Testis (tissue), 3 donors: Measurements from ENCODE around the gene CFAP77. TPM values are rescaled to one million over a fixed set of nuclear protein-coding genes. Genes with fewer than 3 reads are reported as not detected.

Experiments used
- DNase-seq: peaks from one replicate; pipeline ENCODE4 v3.0.0-alpha.2; 2019
- H3K27ac ChIP-seq, 2 donors: fragments of 200-600 bp; sonication (generic); one replicate each; pipeline ENCODE4 v1.5.1; 2019
- H3K27me3 ChIP-seq: fragments of 200-600 bp; sonication (generic); one replicate; pipeline ENCODE4 v1.5.1; 2019
- H3K36me3 ChIP-seq: fragments of 200-600 bp; sonication (generic); one replicate; pipeline ENCODE4 v1.5.1; 2017; ENCODE audit warnings: low read depth; ENCODE audit errors: missing control alignments
- H3K4me1 ChIP-seq: fragments of 200-600 bp; sonication (generic); one replicate; pipeline ENCODE4 v1.5.1; 2019
- H3K4me3 ChIP-seq, 2 donors: fragments of 200-600 bp; sonication (generic); one replicate each; pipeline ENCODE4 v1.5.1; 2017 to 2019
- H3K9me3 ChIP-seq: fragments of 200-600 bp; sonication (generic); one replicate; pipeline ENCODE4 v1.5.1; 2017
- CTCF ChIP-seq, 3 experiments: fragments of 450-650 bp in 2 of 3; fragments of 200-600 bp in 1 of 3; sonication (generic) in 1 of 3; IDR thresholded peaks; one replicate each; pipeline ENCODE4 v1.5.1; 2016 to 2019; ENCODE audit warnings: antibody characterized with exemption in 3 of 3, mild to moderate bottlenecking in 2 of 3, moderate library complexity in 1 of 3
- POLR2A ChIP-seq: fragments of 450-650 bp; IDR thresholded peaks from one replicate; pipeline ENCODE4 v1.6.1; 2017; ENCODE audit warnings: antibody characterized with exemption, mild to moderate bottlenecking, moderate library complexity
- WGBS, 2 donors: methylation state at CpG; one replicate each; pipeline ENCODE4 v1.1.5; 2018; 5-methylcytosine and 5-hydroxymethylcytosine counted together
- intact Hi-C: fragments of 100-400 bp; cut with DNase I; formaldehyde crosslinking; loops from one replicate; pipeline ENCODE4 v1.15.1; 2023; ENCODE audit warnings: low total_unique reads
- polyA plus RNA-seq: library from polyadenylated mRNA; stranded (reverse); fragments of 350-450 nt; fragmentation: Illumina TruSeq; extraction: RNeasy Lipid Tissue Mini Kit (QIAGEN cat#74804); gene quantifications from one replicate; pipeline ENCODE4 v1.2.3, GENCODE V29; 2014; ENCODE audit warnings: low read depth, low replicate concordance; ENCODE audit not compliant: insufficient read depth
- total RNA-seq, 2 donors: library from RNA; depleted of rRNA; stranded (reverse); fragments of >200 nt; gene quantifications; one replicate each; pipeline ENCODE4 v1.2.3, GENCODE V29; 2016

The CFAP77 gene
- total and polyA plus RNA-seq, 3 donors from 2014 or later = 13.6 to 36.2 (median 20.9) TPM

GRCh38 chr9:132609829-132610228 lies 199.8 kb downstream of the CFAP77 start:
- Histone ChIP-seq H3K4me1 (no peaks in the 10 kb centered on the region), H3K9me3 (no peaks in the 10 kb centered on the region), H3K36me3 (no peaks in the 10 kb centered on the region), H3K4me3 (no peak overlapping the region), H3K27me3 (no peaks in the 10 kb centered on the region), H3K27ac (no peak overlapping the region)
- TF ChIP-seq CTCF (IDR thresholded peaks at IDR 0.05) (no peak), POLR2A (no peak)
- DNase-seq = no peak
- intact Hi-C loops = no loop called here
- WGBS, 2 donors = 82% methylated on average over 6 to 7 of the region's 7 CpGs

- no peaks in the 10 kb centered on the region for H3K27me3 ChIP-seq
Measured at GRCh38 chr9:132610661-132611060, 200.7 kb downstream of the CFAP77 start.

GRCh38 chr9:132614324-132614723 lies 204.3 kb downstream of the CFAP77 start:
- intact Hi-C loops = no loop called here
- WGBS, 2 donors = 79 to 85% methylated on average over 6 of the region's 6 CpGs
- Histone ChIP-seq H3K4me1 (no peaks in the 10 kb centered on the region), H3K27ac (no peak overlapping the region), H3K9me3 (no peaks in the 10 kb centered on the region), H3K36me3 (no peaks in the 10 kb centered on the region), H3K27me3 (no peaks in the 10 kb centered on the region), H3K4me3 (no peak overlapping the region)
- TF ChIP-seq POLR2A = no peak
- TF ChIP-seq CTCF (IDR thresholded peaks at IDR 0.05) = no peak
- no peak for DNase-seq

More at GRCh38 chr9:132610661-132611060, 200.7 kb downstream of the CFAP77 start:
- no peak overlapping the region for H3K27ac ChIP-seq
- WGBS, 2 donors = 88 to 89% methylated on average over 12 of the region's 12 CpGs
- no peaks in the 10 kb centered on the region for H3K36me3 ChIP-seq
- TF ChIP-seq POLR2A = no peak
- TF ChIP-seq CTCF (IDR thresholded peaks at IDR 0.05) = no peak
- H3K4me3 ChIP-seq = no peak overlapping the region
- no peaks in the 10 kb centered on the region for H3K9me3 ChIP-seq
- intact Hi-C loops = no loop called here
- no peak for DNase-seq
- no peaks in the 10 kb centered on the region for H3K4me1 ChIP-seq

- H3K4me3 ChIP-seq = no peak overlapping the region
- DNase-seq = no peak
- no peak for TF ChIP-seq POLR2A
- no peak for TF ChIP-seq CTCF (IDR thresholded peaks at IDR 0.05)
- WGBS, 2 donors = 88 to 97% methylated on average over 2 of the region's 2 CpGs
- intact Hi-C loops = no loop called here
- H3K4me1 ChIP-seq = no peaks in the 10 kb centered on the region
- no peak overlapping the region for H3K27ac ChIP-seq
- no peaks in the 10 kb centered on the region for H3K36me3 ChIP-seq
- no peaks in the 10 kb centered on the region for H3K9me3 ChIP-seq
- H3K27me3 ChIP-seq = no peaks in the 10 kb centered on the region
Measured at GRCh38 chr9:132615774-132616173, 205.8 kb downstream of the CFAP77 start.

- no peak for DNase-seq
- no peaks in the 10 kb centered on the region for H3K36me3 ChIP-seq
- no peaks in the 10 kb centered on the region for H3K9me3 ChIP-seq
- no peak overlapping the region for H3K27ac ChIP-seq
- no peaks in the 10 kb centered on the region for H3K27me3 ChIP-seq
- intact Hi-C loops = no loop called here
- WGBS, 2 donors = 95 to 96% methylated on average over 5 of the region's 5 CpGs
- no peak for TF ChIP-seq CTCF (IDR thresholded peaks at IDR 0.05)
- TF ChIP-seq POLR2A = no peak
- H3K4me1 ChIP-seq = no peaks in the 10 kb centered on the region
- H3K4me3 ChIP-seq = no peak overlapping the region
Measured at GRCh38 chr9:132616725-132617124, 206.7 kb downstream of the CFAP77 start.
